SK-N-SH (cell line): ENCODE data around the gene PUSL1. TPM values are rescaled to one million over a fixed set of nuclear protein-coding genes. Genes with fewer than 3 reads are reported as not detected.

Experiments used
- CTCF ChIA-PET: fragments of 300-600, 350-600 bp; formaldehyde crosslinking; extraction: SDS; loops from one replicate; lab custom pipeline; 2021; lab: Yijun Ruan, JAX
- POLR2A ChIA-PET: fragments of 350-600 bp; sonication (Branson Sonifier 250); formaldehyde crosslinking; extraction: SDS; loops from one replicate; lab custom pipeline; 2020; ENCODE audit warnings: antibody characterized with exemption, inconsistent platforms; lab: Yijun Ruan, JAX
- DNase-seq: peaks from one replicate; pipeline ENCODE4 v3.0.0; 2012
- H2AFZ ChIP-seq: fragments of 200-600 bp; sonication (generic); 2 replicates; pipeline ENCODE4 v1.8.1; 2016; ENCODE audit warnings: antibody characterized with exemption, mild to moderate bottlenecking, low read depth
- H3F3A ChIP-seq: fragments of 200-600 bp; sonication (generic); replicated peaks from 2 replicates; pipeline ENCODE3; 2016; ENCODE audit warnings: antibody characterized with exemption, mild to moderate bottlenecking; ENCODE audit not compliant: insufficient read depth
- H3K27ac ChIP-seq, 2 experiments: fragments of 200-500 bp in 1 of 2; fragments of 200-600 bp in 1 of 2; sonication (Bioruptor generic) in 1 of 2; sonication (generic), shearing (Covaris generic) in 1 of 2; 2 replicates each; pipeline versions ENCODE4 v1.5.1 to v1.6.1; 2014 to 2016; ENCODE audit warnings: low read depth in 2 of 2, inconsistent platforms in 1 of 2, low read length in 1 of 2, mild to moderate bottlenecking in 1 of 2, mixed read lengths in 1 of 2
- H3K27me3 ChIP-seq: fragments of 200-600 bp; sonication (generic), shearing (Covaris generic); 2 replicates; pipeline ENCODE4 v1.6.1; 2016; ENCODE audit warnings: mixed run types; ENCODE audit not compliant: insufficient read depth
- H3K36me3 ChIP-seq, 2 experiments: fragments of 200-500 bp in 1 of 2; fragments of 200-600 bp in 1 of 2; sonication (Bioruptor generic) in 1 of 2; sonication (generic) in 1 of 2; replicated peaks in 1 of 2; 2 replicates each; pipeline versions ENCODE3 to v1.5.1; 2014 to 2016; ENCODE audit warnings: low read length in 1 of 2, mild to moderate bottlenecking in 1 of 2; ENCODE audit not compliant: insufficient read depth in 2 of 2, control insufficient read depth in 1 of 2
- H3K4me1 ChIP-seq, 2 experiments: fragments of 200-500 bp in 1 of 2; fragments of 200-600 bp in 1 of 2; sonication (Bioruptor generic) in 1 of 2; sonication (generic), shearing (Covaris generic) in 1 of 2; 2 replicates each; pipeline versions ENCODE4 v1.5.1 to v1.6.1; 2014 to 2016; ENCODE audit warnings: low read depth in 1 of 2, low read length in 1 of 2, mixed run types in 1 of 2; ENCODE audit not compliant: insufficient read depth in 2 of 2, control insufficient read depth in 1 of 2
- H3K4me2 ChIP-seq: fragments of 200-600 bp; sonication (generic), shearing (Covaris generic); 2 replicates; pipeline ENCODE4 v1.6.1; 2017; ENCODE audit warnings: mixed run types
- H3K4me3 ChIP-seq, 2 experiments: fragments of 200-500 bp in 1 of 2; fragments of 200-600 bp in 1 of 2; sonication (Bioruptor generic) in 1 of 2; sonication (generic), shearing (Covaris generic) in 1 of 2; 2 replicates each; pipeline versions ENCODE4 v1.5.1 to v1.8.1; 2014 to 2016; ENCODE audit warnings: low read depth in 2 of 2, inconsistent platforms in 1 of 2, low read length in 1 of 2, mild to moderate bottlenecking in 1 of 2, mixed read lengths in 1 of 2, moderate library complexity in 1 of 2
- H3K79me2 ChIP-seq: fragments of 200-600 bp; sonication (generic); 2 replicates; pipeline ENCODE4 v1.8.1; 2017; ENCODE audit warnings: mild to moderate bottlenecking; ENCODE audit not compliant: insufficient read depth
- H3K9ac ChIP-seq: fragments of 200-600 bp; sonication (generic); 2 replicates; pipeline ENCODE4 v1.6.1; 2017; ENCODE audit warnings: mixed run types
- H3K9me2 ChIP-seq: fragments of 200-600 bp; sonication (generic); 2 replicates; pipeline ENCODE4 v1.6.1; 2017; ENCODE audit warnings: mixed run types
- H3K9me3 ChIP-seq: fragments of 200-600 bp; sonication (generic); 2 replicates; pipeline ENCODE4 v1.6.1; 2017; ENCODE audit warnings: mixed run types, mild to moderate bottlenecking, moderate library complexity
- H4K20me1 ChIP-seq: fragments of 200-600 bp; sonication (generic); 2 replicates; pipeline ENCODE4 v1.6.1; 2017; ENCODE audit warnings: mild to moderate bottlenecking, mixed run types; ENCODE audit not compliant: insufficient read depth
- EP300 ChIP-seq, 2 experiments: IDR thresholded peaks; 2 replicates each; pipeline versions ENCODE4 v1.4.0 to v1.6.1; 2012; ENCODE audit warnings: borderline replicate concordance in 1 of 2, low read depth in 1 of 2, low read length in 1 of 2
- FOSL2 ChIP-seq: IDR thresholded peaks from 2 replicates; pipeline ENCODE4 v1.4.0; 2012; ENCODE audit warnings: low read depth, mild to moderate bottlenecking, moderate library complexity, borderline replicate concordance
- FOXJ3 ChIP-seq: sonication (generic); formaldehyde crosslinking; IDR thresholded peaks from 2 replicates; pipeline ENCODE4 v1.5.1; 2020; ENCODE audit warnings: mild to moderate bottlenecking, missing genetic modification reagents
- FOXM1 ChIP-seq: IDR thresholded peaks from 2 replicates; pipeline ENCODE4 v1.4.0; 2012; ENCODE audit warnings: low read depth, mild to moderate bottlenecking
- MEF2A ChIP-seq: IDR thresholded peaks from 2 replicates; pipeline ENCODE4 v1.4.0; 2012; ENCODE audit warnings: low read depth, borderline replicate concordance
- MXI1 ChIP-seq: IDR thresholded peaks from 2 replicates; pipeline ENCODE4 v1.6.1; 2012; ENCODE audit warnings: mild to moderate bottlenecking, low read depth, low read length, improper control_type of control experiment
- NRF1 ChIP-seq: IDR thresholded peaks from 2 replicates; pipeline ENCODE4 v1.6.1; 2012; ENCODE audit warnings: low read depth, mild to moderate bottlenecking, low read length
- POLR2AphosphoS5 ChIP-seq: IDR thresholded peaks from 2 replicates; pipeline ENCODE4 v1.6.1; 2012; ENCODE audit warnings: low read depth, low read length
- RCOR1 ChIP-seq: fragments of 150-350 bp; IDR thresholded peaks from 2 replicates; pipeline ENCODE4 v1.6.1; 2017; ENCODE audit warnings: antibody characterized with exemption, low read length
- YY1 ChIP-seq: IDR thresholded peaks from 2 replicates; pipeline ENCODE4 v1.4.0; 2012; ENCODE audit warnings: low read depth, mild to moderate bottlenecking
- WGBS: methylation state at CpG from one replicate; pipeline ENCODE4 v1.1.6; 2017; ENCODE audit warnings: low lambda C conversion rate; 5-methylcytosine and 5-hydroxymethylcytosine counted together
- polyA plus RNA-seq, 3 experiments: library from polyadenylated mRNA; depleted of rRNA; stranded (reverse); fragments of >200 nt; gene quantifications; 2 replicates each; pipeline ENCODE4 v1.2.3, GENCODE V29; 2012
- TF ChIP-seq, protein P1 (sequence below): fragments of 150-350 bp; IDR thresholded peaks from 2 replicates; pipeline ENCODE4 v1.6.1; 2017; ENCODE audit warnings: antibody characterized with exemption, low read length, low read depth, borderline replicate concordance

The PUSL1 gene
- polyA plus RNA-seq, 1 of the 3 experiments (the other 2 are of a cell fraction), result 19.0 TPM

DNA sequence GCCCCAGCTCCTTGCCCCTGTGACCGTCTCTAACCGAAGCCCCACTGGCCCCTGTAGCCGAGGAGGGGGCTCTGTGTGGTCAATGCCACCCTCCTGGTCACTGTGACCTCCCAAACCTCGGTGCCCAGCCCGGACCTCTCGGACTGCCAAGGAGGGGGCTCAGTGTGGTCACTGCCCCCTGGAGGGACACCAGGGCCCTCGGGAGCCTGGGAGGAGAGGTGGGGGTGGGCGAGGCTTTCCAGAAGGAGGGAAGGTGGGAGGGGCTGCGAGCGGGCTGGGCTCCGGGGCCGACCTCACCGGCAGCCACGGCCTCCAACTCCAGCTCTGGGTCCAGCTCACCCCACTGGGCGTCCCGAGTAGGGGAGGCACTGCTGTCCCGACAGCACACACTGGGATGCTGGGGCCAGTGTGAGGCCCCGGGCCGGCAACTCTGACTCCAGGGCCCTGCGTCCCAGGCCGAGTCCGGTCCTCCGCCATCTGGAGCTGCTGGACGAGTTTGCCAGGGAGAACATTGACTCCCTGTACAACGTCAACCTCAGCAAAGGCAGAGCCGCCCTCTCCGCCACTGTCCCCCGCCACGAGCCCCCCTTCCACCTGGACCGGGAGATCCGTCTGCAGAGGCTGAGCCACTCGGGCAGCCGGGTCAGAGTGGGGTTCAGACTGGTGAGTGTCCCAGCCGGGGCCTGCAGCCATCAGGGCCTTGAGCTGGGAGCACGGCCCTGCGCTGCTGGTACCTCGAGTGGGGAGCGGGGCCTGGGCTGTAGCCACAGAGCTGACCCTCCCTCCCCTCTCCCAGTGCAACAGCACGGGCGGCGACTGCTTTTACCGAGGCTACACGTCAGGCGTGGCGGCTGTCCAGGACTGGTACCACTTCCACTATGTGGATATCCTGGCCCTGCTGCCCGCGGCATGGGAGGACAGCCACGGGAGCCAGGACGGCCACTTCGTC is 21.8 kb upstream of the PUSL1 start:
- Histone ChIP-seq H3K79me2 (no peaks in the 10 kb centered on the region), H3K36me3 (no peaks in the 10 kb centered on the region), H3K27me3 (no peaks in the 10 kb centered on the region), H3K4me2 (no peak overlapping the region), H3K9me3 (no peaks in the 10 kb centered on the region), H3F3A (no peaks in the 10 kb centered on the region), H2AFZ (no peak overlapping the region), H4K20me1 (no peaks in the 10 kb centered on the region), H3K9me2 (no peaks in the 10 kb centered on the region), H3K9ac (no peak overlapping the region), H3K4me1 (peaks cover 0 to 11% of the 10 kb centered on the region in 2 experiments; a peak in 1 of 4 replicates), H3K27ac (no peak overlapping the region), H3K4me3 (no peak overlapping the region)
- POLR2A ChIA-PET, result interaction anchor here (1.0 kb wide), 1 partner anchor 13 kb away, joined by 3 read pairs; the partner anchor contains the start of gene UBE2J2
- TF ChIP-seq POLR2AphosphoS5, result no peak
- TF ChIP-seq MXI1, result no peak
- TF ChIP-seq, protein P1, sequence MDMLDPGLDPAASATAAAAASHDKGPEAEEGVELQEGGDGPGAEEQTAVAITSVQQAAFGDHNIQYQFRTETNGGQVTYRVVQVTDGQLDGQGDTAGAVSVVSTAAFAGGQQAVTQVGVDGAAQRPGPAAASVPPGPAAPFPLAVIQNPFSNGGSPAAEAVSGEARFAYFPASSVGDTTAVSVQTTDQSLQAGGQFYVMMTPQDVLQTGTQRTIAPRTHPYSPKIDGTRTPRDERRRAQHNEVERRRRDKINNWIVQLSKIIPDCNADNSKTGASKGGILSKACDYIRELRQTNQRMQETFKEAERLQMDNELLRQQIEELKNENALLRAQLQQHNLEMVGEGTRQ, result no peak
- no peak for TF ChIP-seq RCOR1
- no peak for TF ChIP-seq YY1
- TF ChIP-seq FOXJ3, result no peak
- TF ChIP-seq MEF2A, result no peak
- no peak for TF ChIP-seq FOXM1
- DNase-seq, result no peak
- CTCF ChIA-PET, result interaction anchor here (0.6 to 2.2 kb wide), 8 partner anchors 8 to 302 kb away, joined by 3 to 6 read pairs (median 4); no protein-coding TSS in a partner anchor
- WGBS, result 48% methylated on average over 11 of the region's 50 CpGs

DNA sequence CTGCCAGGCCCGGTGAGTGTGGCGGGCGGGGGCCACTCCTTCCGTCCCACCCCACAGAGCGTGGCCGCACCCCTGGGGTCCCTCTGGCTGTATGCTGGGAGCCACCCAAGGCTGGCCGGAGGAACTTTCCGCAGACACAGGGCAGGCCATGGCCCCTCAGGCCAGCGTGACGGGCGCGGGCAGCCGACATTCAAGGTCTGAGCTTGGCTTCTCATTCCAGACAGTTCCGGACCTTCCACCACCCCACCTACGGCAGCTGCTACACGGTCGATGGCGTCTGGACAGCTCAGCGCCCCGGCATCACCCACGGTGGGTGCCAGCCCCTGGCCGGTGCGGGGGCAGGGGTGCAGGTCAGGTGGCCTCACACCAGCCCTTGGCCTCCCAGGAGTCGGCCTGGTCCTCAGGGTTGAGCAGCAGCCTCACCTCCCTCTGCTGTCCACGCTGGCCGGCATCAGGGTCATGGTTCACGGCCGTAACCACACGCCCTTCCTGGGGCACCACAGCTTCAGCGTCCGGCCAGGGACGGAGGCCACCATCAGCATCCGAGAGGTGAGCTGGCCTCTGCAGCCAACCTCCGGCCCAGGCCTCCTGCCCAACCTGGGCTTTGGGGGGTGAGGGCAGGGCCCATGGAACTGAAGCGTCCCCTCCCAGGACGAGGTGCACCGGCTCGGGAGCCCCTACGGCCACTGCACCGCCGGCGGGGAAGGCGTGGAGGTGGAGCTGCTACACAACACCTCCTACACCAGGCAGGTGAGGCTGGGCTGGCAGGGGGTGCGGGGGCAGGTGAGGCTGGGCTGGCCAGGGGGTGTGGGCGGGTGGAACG is 20.9 kb upstream of the PUSL1 start:
- no peaks in the 10 kb centered on the region for H3F3A ChIP-seq
- ChIA-PET POLR2A (interaction anchor here (1.0 kb wide), 1 partner anchor 14 kb away, joined by 3 read pairs; the partner anchor contains the start of gene UBE2J2), CTCF (interaction anchor here (0.6 to 2.2 kb wide), 6 partner anchors 12 to 303 kb away, joined by 3 to 6 read pairs (median 4); no protein-coding TSS in a partner anchor)
- no peak for DNase-seq
- no peak overlapping the region for H3K9ac ChIP-seq
- no peaks in the 10 kb centered on the region for H3K9me3 ChIP-seq
- H3K4me3 ChIP-seq, result no peak overlapping the region
- peaks cover 0 to 6% of the 10 kb centered on the region in 2 experiments; a peak in 1 of 4 replicates for H3K4me1 ChIP-seq
- H4K20me1 ChIP-seq, result no peaks in the 10 kb centered on the region
- no peak overlapping the region for H2AFZ ChIP-seq
- WGBS, result 60% methylated on average over 3 of the region's 46 CpGs
- H3K4me2 ChIP-seq, result no peak overlapping the region
- H3K27ac ChIP-seq, result no peak overlapping the region
- H3K27me3 ChIP-seq, result no peaks in the 10 kb centered on the region
- H3K9me2 ChIP-seq, result no peaks in the 10 kb centered on the region
- TF ChIP-seq EP300 (IDR thresholded peaks at IDR 0.05; ENCODE audit: borderline replicate concordance in 1 of 2, low read depth in 1 of 2, low read length in 1 of 2), result no peak
- TF ChIP-seq NRF1, result no peak
- no peak for TF ChIP-seq FOSL2
- no peaks in the 10 kb centered on the region for H3K36me3 ChIP-seq
- H3K79me2 ChIP-seq, result no peaks in the 10 kb centered on the region
